ENCODE data around the gene SORCS3. TPM values are rescaled to one million over a fixed set of nuclear protein-coding genes. Genes with fewer than 3 reads are reported as not detected.

SORCS3 gene
- total and polyA plus RNA-seq, 2 of the 13 experiments (the other 11 are each of a cell fraction or from before 2014, with no cell fraction given) = 0.07 TPM; not detected in 1

- no peak overlapping the region for H3K9ac ChIP-seq (ENCODE audit: insufficient read depth, low read depth, low read length)
- FAIRE-seq (no peak), ATAC-seq (no peak), DNase-seq (ENCODE audit: low spot score) (no peak)
- in situ Hi-C loops (cut with HindIII; ENCODE audit: extremely low pct_ligation_motif_present, low pct_unique_long_range_greater_than_20kb) = no loop called here
- 0% methylated on average over 3 of the region's 3 CpGs for WGBS (ENCODE audit: low lambda C conversion rate)
- no peaks in the 10 kb centered on the region for H3K9me3 ChIP-seq (ENCODE audit: low read length)
- H3K4me1 ChIP-seq (ENCODE audit: insufficient read depth, low read length) = no peaks in the 10 kb centered on the region
- no peak overlapping the region for H3K4me2 ChIP-seq (ENCODE audit: low read depth, low read length)
- H3K4me3 ChIP-seq (replicated peaks in 1 of 3; ENCODE audit: insufficient read depth in 1 of 3, low read depth in 2 of 3, low read length in 3 of 3) = no peak overlapping the region
- no peaks in the 10 kb centered on the region for H3K27me3 ChIP-seq (ENCODE audit: control insufficient read depth in 1 of 2, insufficient read depth in 2 of 2, low read length in 2 of 2)
- TF ChIP-seq ZNF766 (CRISPR knock-in tag; IDR thresholded peaks at IDR 0.05; ENCODE audit: borderline replicate concordance) = no peak
- no peak for TF ChIP-seq ZNF282 (IDR thresholded peaks at IDR 0.05; ENCODE audit: partially characterized antibody)
- TF ChIP-seq THAP11 (CRISPR knock-in tag; IDR thresholded peaks at IDR 0.05) = no peak
- no peaks in the 10 kb centered on the region for H3K79me2 ChIP-seq (ENCODE audit: insufficient read depth, low read length)
- H2AFZ ChIP-seq (ENCODE audit: low read length) = no peak overlapping the region
- no peaks in the 10 kb centered on the region for H3K36me3 ChIP-seq (replicated peaks in 1 of 2; ENCODE audit: control insufficient read depth in 1 of 2, insufficient read depth in 2 of 2, low read length in 2 of 2)
- intact Hi-C loops (cut with micrococcal nuclease; ENCODE audit: unreplicated experiment) = no loop called here
- no peak overlapping the region for H3K27ac ChIP-seq (ENCODE audit: extremely low read length, insufficient read depth, low read length)
- CTCF ChIA-PET (ENCODE audit: low intra/inter-chr PET ratio, low total read pairs) = no interaction called here
- no peaks in the 10 kb centered on the region for H4K20me1 ChIP-seq (ENCODE audit: insufficient read depth, low read length)
- POLR2A ChIA-PET = no interaction called here
- no TSS peak for BruUV-seq (replicated peaks)
These were observed 132.0 kb downstream of the SORCS3 start for GRCh38 chr10:104773105-104773504.

- POLR2A ChIA-PET = no interaction called here
- no TSS peak for BruUV-seq (replicated peaks)
These were observed 133.1 kb downstream of the SORCS3 start for GRCh38 chr10:104774234-104774633.

More at GRCh38 chr10:104774234-104774633, 133.1 kb downstream of the SORCS3 start:
- CTCF ChIA-PET (ENCODE audit: low intra/inter-chr PET ratio, low total read pairs) = no interaction called here
- ATAC-seq (no peak), DNase-seq (ENCODE audit: low spot score) (no peak), FAIRE-seq (no peak)
- Histone ChIP-seq H3K36me3 (replicated peaks in 1 of 2; ENCODE audit: control insufficient read depth in 1 of 2, insufficient read depth in 2 of 2, low read length in 2 of 2) (no peaks in the 10 kb centered on the region), H2AFZ (ENCODE audit: low read length) (no peak overlapping the region), H3K9ac (ENCODE audit: insufficient read depth, low read depth, low read length) (no peak overlapping the region), H4K20me1 (ENCODE audit: insufficient read depth, low read length) (no peaks in the 10 kb centered on the region), H3K27ac (ENCODE audit: extremely low read length, insufficient read depth, low read length) (no peak overlapping the region), H3K79me2 (ENCODE audit: insufficient read depth, low read length) (no peaks in the 10 kb centered on the region), H3K4me3 (replicated peaks in 1 of 3; ENCODE audit: insufficient read depth in 1 of 3, low read depth in 2 of 3, low read length in 3 of 3) (no peak overlapping the region), H3K4me2 (ENCODE audit: low read depth, low read length) (no peak overlapping the region), H3K9me3 (ENCODE audit: low read length) (no peaks in the 10 kb centered on the region), H3K4me1 (ENCODE audit: insufficient read depth, low read length) (no peaks in the 10 kb centered on the region), H3K27me3 (ENCODE audit: control insufficient read depth in 1 of 2, insufficient read depth in 2 of 2, low read length in 2 of 2) (no peaks in the 10 kb centered on the region)
- peak; percentile 37; the same call in 1 of the 2 replicates for TF ChIP-seq CREB1 (IDR thresholded peaks at IDR 0.05)
- TF ChIP-seq CREB1 (CRISPR knock-in tag; IDR thresholded peaks at IDR 0.05) = no peak
- no peak for TF ChIP-seq RORA (CRISPR knock-in tag; IDR thresholded peaks at IDR 0.05)
- in situ Hi-C loops (cut with HindIII; ENCODE audit: extremely low pct_ligation_motif_present, low pct_unique_long_range_greater_than_20kb) (no loop called here), intact Hi-C loops (cut with micrococcal nuclease; ENCODE audit: unreplicated experiment) (no loop called here)
- 20% methylated on average over 6 of the region's 6 CpGs for WGBS (ENCODE audit: low lambda C conversion rate)

Data from HepG2 (cell line).